H9 (cell line): ENCODE data around the gene ZBTB26. TPM values are rescaled to one million over a fixed set of nuclear protein-coding genes. Genes with fewer than 3 reads are reported as not detected.

Experiments
- DNase-seq: peaks from one replicate; pipeline ENCODE4 v3.0.0-alpha.2; 2017
- H2AFZ ChIP-seq: one replicate; pipeline ENCODE4 v1.6.1; 2013; ENCODE audit warnings: mild to moderate bottlenecking, low read length, control low read depth, moderate library complexity
- H2AK5ac ChIP-seq: 2 replicates; pipeline ENCODE4 v1.6.1; 2013; ENCODE audit warnings: low read length, control low read depth, mixed read lengths; ENCODE audit not compliant: insufficient read length
- H2BK120ac ChIP-seq: one replicate; pipeline ENCODE4 v1.6.1; 2013; ENCODE audit warnings: low read depth, mild to moderate bottlenecking, low read length, control low read depth, inconsistent platforms; ENCODE audit not compliant: poor library complexity, severe bottlenecking
- H2BK12ac ChIP-seq: 2 replicates; pipeline ENCODE4 v1.6.1; 2013; ENCODE audit warnings: low read length, control low read depth, mixed read lengths, low read depth; ENCODE audit not compliant: insufficient read length
- H2BK15ac ChIP-seq: 2 replicates; pipeline ENCODE4 v1.6.1; 2013; ENCODE audit warnings: low read depth, low read length, control low read depth
- H2BK20ac ChIP-seq: one replicate; pipeline ENCODE4 v1.6.1; 2013; ENCODE audit warnings: low read depth, mild to moderate bottlenecking, low read length, control low read depth, inconsistent platforms; ENCODE audit not compliant: poor library complexity, severe bottlenecking
- H2BK5ac ChIP-seq: 2 replicates; pipeline ENCODE4 v1.6.1; 2013; ENCODE audit warnings: low read length, control low read depth, mixed read lengths; ENCODE audit not compliant: insufficient read length
- H3K14ac ChIP-seq: 2 replicates; pipeline ENCODE4 v1.6.1; 2013; ENCODE audit warnings: low read length, control low read depth; ENCODE audit not compliant: insufficient read depth
- H3K18ac ChIP-seq: 2 replicates; pipeline ENCODE4 v1.6.1; 2013; ENCODE audit warnings: low read depth, mild to moderate bottlenecking, mixed read lengths, low read length, control low read depth; ENCODE audit not compliant: insufficient read length
- H3K23ac ChIP-seq: 2 replicates; pipeline ENCODE4 v1.6.1; 2013; ENCODE audit warnings: low read length, control low read depth, mixed read lengths, low read depth; ENCODE audit not compliant: insufficient read length
- H3K23me2 ChIP-seq: 2 replicates; pipeline ENCODE4 v1.6.1; 2013; ENCODE audit warnings: low read depth, mild to moderate bottlenecking, mixed read lengths, low read length, control low read depth; ENCODE audit not compliant: insufficient read length, poor library complexity, severe bottlenecking
- H3K27ac ChIP-seq: 2 replicates; pipeline ENCODE4 v1.5.1; 2013; ENCODE audit warnings: low read length, control low read depth, mixed read lengths, low read depth; ENCODE audit not compliant: insufficient read length
- H3K27me3 ChIP-seq: 2 replicates; pipeline ENCODE4 v1.6.1; 2013; ENCODE audit warnings: low read length, control low read depth, inconsistent platforms; ENCODE audit not compliant: insufficient read depth
- H3K4ac ChIP-seq: 2 replicates; pipeline ENCODE4 v1.6.1; 2013; ENCODE audit warnings: low read depth, mild to moderate bottlenecking, control low read depth, inconsistent platforms, low read length, moderate library complexity
- H3K4me1 ChIP-seq: 2 replicates; pipeline ENCODE4 v1.6.1; 2013; ENCODE audit warnings: low read length, control low read depth, inconsistent platforms; ENCODE audit not compliant: insufficient read depth
- H3K4me2 ChIP-seq: 2 replicates; pipeline ENCODE4 v1.6.1; 2013; ENCODE audit warnings: low read length, control low read depth, mixed read lengths; ENCODE audit not compliant: insufficient read length, insufficient read depth
- H3K56ac ChIP-seq: 2 replicates; pipeline ENCODE4 v1.6.1; 2013; ENCODE audit warnings: low read depth, mild to moderate bottlenecking, mixed read lengths, low read length, control low read depth; ENCODE audit not compliant: insufficient read length
- H3K79me1 ChIP-seq: 2 replicates; pipeline ENCODE4 v1.6.1; 2013; ENCODE audit warnings: low read depth, mild to moderate bottlenecking, moderate library complexity, low read length, control low read depth, inconsistent platforms; ENCODE audit not compliant: insufficient read depth, poor library complexity, severe bottlenecking
- H3K79me2 ChIP-seq: 2 replicates; pipeline ENCODE4 v1.6.1; 2013; ENCODE audit warnings: low read length, control low read depth, inconsistent platforms; ENCODE audit not compliant: insufficient read depth
- H3K9ac ChIP-seq: 2 replicates; pipeline ENCODE4 v1.6.1; 2013; ENCODE audit warnings: low read length, control low read depth, mixed read lengths; ENCODE audit not compliant: insufficient read length; ENCODE audit errors: extremely low read depth
- H3K9me3 ChIP-seq: one replicate; pipeline ENCODE4 v1.6.1; 2013; ENCODE audit warnings: low read depth, low read length, inconsistent platforms; ENCODE audit not compliant: control insufficient read depth
- H3T11ph ChIP-seq: one replicate; pipeline ENCODE4 v1.6.1; 2013; ENCODE audit warnings: mild to moderate bottlenecking, low read length, control low read depth, inconsistent platforms
- H4K20me1 ChIP-seq: one replicate; pipeline ENCODE4 v1.6.1; 2013; ENCODE audit not compliant: control insufficient read depth, insufficient read length, insufficient read depth
- H4K5ac ChIP-seq: 2 replicates; pipeline ENCODE4 v1.6.1; 2013; ENCODE audit warnings: low read depth, mild to moderate bottlenecking, mixed read lengths, low read length, control low read depth; ENCODE audit not compliant: insufficient read length
- H4K8ac ChIP-seq: replicated peaks from 2 replicates; pipeline ENCODE4 v1.6.1; 2013; ENCODE audit warnings: low read length, control low read depth, mixed read lengths, low read depth; ENCODE audit not compliant: insufficient read length
- H4K91ac ChIP-seq: 2 replicates; pipeline ENCODE4 v1.6.1; 2013; ENCODE audit warnings: low read depth, mild to moderate bottlenecking, moderate library complexity, mixed read lengths, low read length, control low read depth; ENCODE audit not compliant: insufficient read length
- H3K27ac Mint-ChIP-seq, 3 experiments: 2 replicates in 2 of 3; 3 replicates in 1 of 3; pipeline ENCODE4 v1.8.0; 2020 to 2021; ENCODE audit warnings: mixed read lengths in 3 of 3, mild to moderate bottlenecking in 1 of 3, moderate library complexity in 1 of 3
- H3K27me3 Mint-ChIP-seq: 2 replicates; pipeline ENCODE4 v1.8.0; 2021; ENCODE audit warnings: low read depth, mild to moderate bottlenecking, moderate library complexity, mixed read lengths
- H3K36me3 Mint-ChIP-seq, 3 experiments: 2 replicates in 2 of 3; 3 replicates in 1 of 3; pipeline ENCODE4 v1.8.0; 2020 to 2021; ENCODE audit warnings: low read depth in 3 of 3, mixed read lengths in 3 of 3; ENCODE audit not compliant: insufficient read depth in 1 of 3
- H3K4me1 Mint-ChIP-seq, 2 experiments: 2 replicates each; pipeline ENCODE4 v1.8.0; 2020; ENCODE audit warnings: mixed read lengths in 2 of 2
- H3K4me3 Mint-ChIP-seq, 2 experiments: 2 replicates in 1 of 2; 3 replicates in 1 of 2; pipeline ENCODE4 v1.8.0; 2020 to 2021; ENCODE audit warnings: mild to moderate bottlenecking in 2 of 2, mixed read lengths in 2 of 2, moderate library complexity in 1 of 2
- H3K9me3 Mint-ChIP-seq, 2 experiments: 2 replicates in 1 of 2; 3 replicates in 1 of 2; pipeline ENCODE4 v1.8.0; 2020; ENCODE audit warnings: mild to moderate bottlenecking in 2 of 2, mixed read lengths in 2 of 2, moderate library complexity in 1 of 2
- CTCF ChIP-seq: fragments of 200-600 bp; sonication (generic); conservative IDR thresholded peaks from 3 replicates; pipeline ENCODE4 v1.8.0; 2021; ENCODE audit warnings: antibody characterized with exemption, mild to moderate bottlenecking
- WGBS: extraction: QIAGEN DNeasy Blood & Tissue Kit; methylation state at CpG from one replicate; pipeline ENCODE4 v1.1.7; 2013; ENCODE audit warnings: missing lambda C conversion rate, low lambda C conversion rate, mixed read lengths; ENCODE audit not compliant: insufficient read length; ENCODE audit errors: extremely low coverage; 5-methylcytosine and 5-hydroxymethylcytosine counted together
- total RNA-seq: library from RNA; stranded (reverse); gene quantifications from 2 replicates; pipeline ENCODE4 v1.2.1, GENCODE V29; 2021

Gene ZBTB26
- total RNA-seq, 1 experiment from 2014 or later: 5.8 TPM

- H3K4me1 ChIP-seq: no peaks in the 10 kb centered on the region
- H4K8ac ChIP-seq: no peak overlapping the region
- no peaks in the 10 kb centered on the region for H3K23me2 ChIP-seq
- H2BK15ac ChIP-seq: no peak overlapping the region
- H4K91ac ChIP-seq: no peak overlapping the region
- Mint-ChIP-seq H3K27ac (peak overlapping the region in 1 of 3 experiments; percentile 37; a peak in 3 of 7 replicates), H3K9me3 (no peaks in the 10 kb centered on the region), H3K27me3 (no peaks in the 10 kb centered on the region), H3K4me1 (peaks cover 22 to 47% of the 10 kb centered on the region in 2 experiments), H3K4me3 (no peak overlapping the region), H3K36me3 (peaks cover 0 to 4% (median 0%) of the 10 kb centered on the region in 3 experiments; a peak in 2 of 7 replicates)
- no peaks in the 10 kb centered on the region for H4K20me1 ChIP-seq
- TF ChIP-seq CTCF: no peak
- no peak overlapping the region for H3K27ac ChIP-seq
- H3K79me1 ChIP-seq: peaks cover 9% of the 10 kb centered on the region
- H3K4ac ChIP-seq: no peak overlapping the region
- no peak overlapping the region for H2BK20ac ChIP-seq
- no peaks in the 10 kb centered on the region for H3K9me3 ChIP-seq
- no peak overlapping the region for H3K14ac ChIP-seq
- no peak overlapping the region for H4K5ac ChIP-seq
- no peak overlapping the region for H3K23ac ChIP-seq
- no peak overlapping the region for H3T11ph ChIP-seq
- H3K27me3 ChIP-seq: no peaks in the 10 kb centered on the region
- DNase-seq: no peak
- H2BK5ac ChIP-seq: no peak overlapping the region
- no peak overlapping the region for H3K4me2 ChIP-seq
- no peak overlapping the region for H2BK12ac ChIP-seq
- no peak overlapping the region for H2AFZ ChIP-seq
- WGBS: no CpG with 5 or more reads among the region's 3 CpGs
- no peak overlapping the region for H2AK5ac ChIP-seq
- no peak overlapping the region for H3K56ac ChIP-seq
- peaks cover 28% of the 10 kb centered on the region for H3K79me2 ChIP-seq
- H2BK120ac ChIP-seq: no peak overlapping the region
- no peak overlapping the region for H3K18ac ChIP-seq
- no peak overlapping the region for H3K9ac ChIP-seq
Measured at GRCh38 chr9:122950263-122950662, 19.0 kb upstream of the ZBTB26 start.
